HCT116 (cell line): ENCODE data around the gene SPNS1.

Source experiments
- ATF3 ChIP-seq: IDR thresholded peaks from 2 replicates; pipeline ENCODE4 v1.6.1; 2012
- EGR1 ChIP-seq: IDR thresholded peaks from 2 replicates; pipeline ENCODE4 v1.6.1; 2012; ENCODE audit warnings: low read depth
- EZH2 ChIP-seq: fragments of 200-600 bp; sonication (generic); IDR thresholded peaks from 2 replicates; pipeline ENCODE4 v1.6.1; 2017; ENCODE audit warnings: antibody characterized with exemption, mixed run types
- FOSL1 ChIP-seq: IDR thresholded peaks from 2 replicates; pipeline ENCODE4 v1.6.1; 2012; ENCODE audit warnings: low read depth
- MAX ChIP-seq: IDR thresholded peaks from 2 replicates; pipeline ENCODE4 v1.6.1; 2012
- POLR2A ChIP-seq: IDR thresholded peaks from 2 replicates; pipeline ENCODE4 v1.7.0; 2011; ENCODE audit warnings: borderline replicate concordance; ENCODE audit not compliant: insufficient read depth, insufficient read length; ENCODE audit errors: extremely low read depth
- RAD21 ChIP-seq: IDR thresholded peaks from 2 replicates; pipeline ENCODE4 v1.6.1; 2012; ENCODE audit warnings: low read depth, mild to moderate bottlenecking
- REST ChIP-seq: IDR thresholded peaks from 2 replicates; pipeline ENCODE4 v1.6.1; 2012; ENCODE audit warnings: low read depth
- SRF ChIP-seq: IDR thresholded peaks from 2 replicates; pipeline ENCODE4 v1.6.1; 2012; ENCODE audit warnings: low read depth
- ZNF274 ChIP-seq: fragments of 200-500 bp; sonication (Bioruptor generic); IDR thresholded peaks from 2 replicates; pipeline ENCODE4 v1.6.1; 2014; ENCODE audit warnings: mild to moderate bottlenecking, low read depth, low read length, inconsistent platforms
- TF ChIP-seq, protein P1 (sequence below): IDR thresholded peaks from 2 replicates; pipeline ENCODE4 v1.6.1; 2011; ENCODE audit warnings: mild to moderate bottlenecking, low read length, moderate library complexity; ENCODE audit not compliant: insufficient replicate concordance; ENCODE audit errors: extremely low read depth
- TF ChIP-seq, protein P2 (sequence below), 3 experiments: fragments of 200-600 bp in 1 of 3; sonication (generic) in 1 of 3; IDR thresholded peaks in 2 of 3; conservative IDR thresholded peaks in 1 of 3; 2 replicates each; pipeline ENCODE4 v1.5.1; 2012 to 2017; ENCODE audit warnings: low read depth in 2 of 3, low read length in 2 of 3, antibody characterized with exemption in 1 of 3, borderline replicate concordance in 1 of 3, control low read depth in 1 of 3, mild to moderate bottlenecking in 1 of 3, mixed read lengths in 1 of 3, mixed run types in 1 of 3, moderate library complexity in 1 of 3; ENCODE audit not compliant: insufficient read depth in 1 of 3

- TF ChIP-seq, protein P1, sequence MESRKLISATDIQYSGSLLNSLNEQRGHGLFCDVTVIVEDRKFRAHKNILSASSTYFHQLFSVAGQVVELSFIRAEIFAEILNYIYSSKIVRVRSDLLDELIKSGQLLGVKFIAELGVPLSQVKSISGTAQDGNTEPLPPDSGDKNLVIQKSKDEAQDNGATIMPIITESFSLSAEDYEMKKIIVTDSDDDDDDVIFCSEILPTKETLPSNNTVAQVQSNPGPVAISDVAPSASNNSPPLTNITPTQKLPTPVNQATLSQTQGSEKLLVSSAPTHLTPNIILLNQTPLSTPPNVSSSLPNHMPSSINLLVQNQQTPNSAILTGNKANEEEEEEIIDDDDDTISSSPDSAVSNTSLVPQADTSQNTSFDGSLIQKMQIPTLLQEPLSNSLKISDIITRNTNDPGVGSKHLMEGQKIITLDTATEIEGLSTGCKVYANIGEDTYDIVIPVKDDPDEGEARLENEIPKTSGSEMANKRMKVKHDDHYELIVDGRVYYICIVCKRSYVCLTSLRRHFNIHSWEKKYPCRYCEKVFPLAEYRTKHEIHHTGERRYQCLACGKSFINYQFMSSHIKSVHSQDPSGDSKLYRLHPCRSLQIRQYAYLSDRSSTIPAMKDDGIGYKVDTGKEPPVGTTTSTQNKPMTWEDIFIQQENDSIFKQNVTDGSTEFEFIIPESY: no peak
- TF ChIP-seq RAD21 (no peak), REST (no peak), ZNF274 (no peak), ATF3 (no peak), MAX (no peak), SRF (no peak), EZH2 (no peak), FOSL1 (no peak), POLR2A (no peak), EGR1 (no peak)
- TF ChIP-seq, protein P2, sequence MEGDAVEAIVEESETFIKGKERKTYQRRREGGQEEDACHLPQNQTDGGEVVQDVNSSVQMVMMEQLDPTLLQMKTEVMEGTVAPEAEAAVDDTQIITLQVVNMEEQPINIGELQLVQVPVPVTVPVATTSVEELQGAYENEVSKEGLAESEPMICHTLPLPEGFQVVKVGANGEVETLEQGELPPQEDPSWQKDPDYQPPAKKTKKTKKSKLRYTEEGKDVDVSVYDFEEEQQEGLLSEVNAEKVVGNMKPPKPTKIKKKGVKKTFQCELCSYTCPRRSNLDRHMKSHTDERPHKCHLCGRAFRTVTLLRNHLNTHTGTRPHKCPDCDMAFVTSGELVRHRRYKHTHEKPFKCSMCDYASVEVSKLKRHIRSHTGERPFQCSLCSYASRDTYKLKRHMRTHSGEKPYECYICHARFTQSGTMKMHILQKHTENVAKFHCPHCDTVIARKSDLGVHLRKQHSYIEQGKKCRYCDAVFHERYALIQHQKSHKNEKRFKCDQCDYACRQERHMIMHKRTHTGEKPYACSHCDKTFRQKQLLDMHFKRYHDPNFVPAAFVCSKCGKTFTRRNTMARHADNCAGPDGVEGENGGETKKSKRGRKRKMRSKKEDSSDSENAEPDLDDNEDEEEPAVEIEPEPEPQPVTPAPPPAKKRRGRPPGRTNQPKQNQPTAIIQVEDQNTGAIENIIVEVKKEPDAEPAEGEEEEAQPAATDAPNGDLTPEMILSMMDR (IDR thresholded peaks at IDR 0.05 in 2 of 3, conservative IDR thresholded peaks at IDR 0.05 in 1 of 3; ENCODE audit: borderline replicate concordance in 1 of 3, insufficient read depth in 1 of 3, low read depth in 2 of 3, low read length in 2 of 3): no peak
Measured at GRCh38 chr16:28930652-28931051, 43.9 kb upstream of the SPNS1 start.
